Testis (tissue), 2 donors: ENCODE measurements around the gene CACNA2D4.

Source experiments
- CTCF ChIP-seq, 3 experiments: fragments of 450-650 bp in 2 of 3; fragments of 200-600 bp in 1 of 3; sonication (generic) in 1 of 3; IDR thresholded peaks; one replicate each; pipeline ENCODE4 v1.5.1; 2016 to 2019; ENCODE audit warnings: antibody characterized with exemption in 3 of 3, mild to moderate bottlenecking in 2 of 3, moderate library complexity in 1 of 3
- POLR2A ChIP-seq: fragments of 450-650 bp; IDR thresholded peaks from one replicate; pipeline ENCODE4 v1.6.1; 2017; ENCODE audit warnings: antibody characterized with exemption, mild to moderate bottlenecking, moderate library complexity

GRCh38 chr12:1870998-1871917 lies 47.2 kb downstream of the CACNA2D4 start:
- no peak for TF ChIP-seq CTCF (IDR thresholded peaks at IDR 0.05)
- no peak for TF ChIP-seq POLR2A
